Peyer's patch (tissue), 4 donors: ENCODE data around the gene PAX6.

Experiments used
- POLR2A ChIP-seq, 2 donors: fragments of 450-650 bp; IDR thresholded peaks; one replicate each; pipeline ENCODE4 v1.5.1; 2017; ENCODE audit warnings: antibody characterized with exemption in 2 of 2, mild to moderate bottlenecking in 2 of 2, moderate library complexity in 2 of 2
- TF ChIP-seq, protein P1 (sequence below), 6 experiments: fragments of 450-650 bp in 4 of 6; fragments of 200-600 bp in 2 of 6; sonication (generic) in 1 of 6; IDR thresholded peaks; one replicate each; pipeline ENCODE4 v1.5.1; 2017 to 2019; ENCODE audit warnings: antibody characterized with exemption in 6 of 6, mild to moderate bottlenecking in 3 of 6, moderate library complexity in 1 of 6

DNA sequence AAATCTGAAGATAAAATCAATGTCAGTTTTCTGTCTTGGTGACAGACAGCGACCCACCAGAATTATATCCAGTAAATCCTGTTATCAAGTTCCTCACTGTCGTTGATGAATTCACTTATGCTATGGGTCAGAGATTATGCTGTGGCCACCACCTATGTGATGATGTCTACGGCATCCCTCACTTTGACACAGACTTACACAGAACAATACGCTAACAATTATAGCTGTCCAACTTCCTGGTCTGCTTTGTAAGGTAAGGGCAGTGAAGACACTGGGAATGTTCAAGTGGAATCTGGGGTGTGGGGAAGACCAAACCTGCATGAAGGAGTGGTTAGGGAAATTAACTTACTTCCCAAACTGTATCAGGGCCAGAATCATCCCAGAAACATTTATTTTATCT lies 19.3 kb upstream of the PAX6 start:
- TF ChIP-seq, protein P1, sequence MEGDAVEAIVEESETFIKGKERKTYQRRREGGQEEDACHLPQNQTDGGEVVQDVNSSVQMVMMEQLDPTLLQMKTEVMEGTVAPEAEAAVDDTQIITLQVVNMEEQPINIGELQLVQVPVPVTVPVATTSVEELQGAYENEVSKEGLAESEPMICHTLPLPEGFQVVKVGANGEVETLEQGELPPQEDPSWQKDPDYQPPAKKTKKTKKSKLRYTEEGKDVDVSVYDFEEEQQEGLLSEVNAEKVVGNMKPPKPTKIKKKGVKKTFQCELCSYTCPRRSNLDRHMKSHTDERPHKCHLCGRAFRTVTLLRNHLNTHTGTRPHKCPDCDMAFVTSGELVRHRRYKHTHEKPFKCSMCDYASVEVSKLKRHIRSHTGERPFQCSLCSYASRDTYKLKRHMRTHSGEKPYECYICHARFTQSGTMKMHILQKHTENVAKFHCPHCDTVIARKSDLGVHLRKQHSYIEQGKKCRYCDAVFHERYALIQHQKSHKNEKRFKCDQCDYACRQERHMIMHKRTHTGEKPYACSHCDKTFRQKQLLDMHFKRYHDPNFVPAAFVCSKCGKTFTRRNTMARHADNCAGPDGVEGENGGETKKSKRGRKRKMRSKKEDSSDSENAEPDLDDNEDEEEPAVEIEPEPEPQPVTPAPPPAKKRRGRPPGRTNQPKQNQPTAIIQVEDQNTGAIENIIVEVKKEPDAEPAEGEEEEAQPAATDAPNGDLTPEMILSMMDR (IDR thresholded peaks at IDR 0.05) = no peak
- TF ChIP-seq POLR2A (IDR thresholded peaks at IDR 0.05) = no peak
